ENCODE results near the gene SEC24D. TPM values are rescaled to one million over a fixed set of nuclear protein-coding genes. Genes with fewer than 3 reads are reported as not detected.

Gene SEC24D
- total RNA-seq, 1 donor from 2014 or later = 8.2 TPM

GRCh38 chr4:118765399-118765798 lies 70.5 kb downstream of the SEC24D start:
- TF ChIP-seq EZH2 (IDR thresholded peaks at IDR 0.05) (no peak), CTCF (IDR thresholded peaks at IDR 0.05) (no peak), EZH2phosphoT487 (IDR thresholded peaks at IDR 0.05) (no peak)
- Histone ChIP-seq H3K4me3 (no peak overlapping the region), H4K20me1 (ENCODE audit: low read depth) (no peaks in the 10 kb centered on the region), H3K4me2 (no peak overlapping the region), H3K36me3 (no peaks in the 10 kb centered on the region), H3K9me3 (ENCODE audit: low read depth) (no peaks in the 10 kb centered on the region), H2AFZ (replicated peaks) (no peak overlapping the region), H3K79me2 (ENCODE audit: low read depth) (no peaks in the 10 kb centered on the region), H3K9ac (no peak overlapping the region), H3K27ac (no peak overlapping the region), H3K27me3 (no peaks in the 10 kb centered on the region), H3F3A (ENCODE audit: low read depth) (no peaks in the 10 kb centered on the region), H3K4me1 (no peaks in the 10 kb centered on the region)
- no peaks in the 10 kb centered on the region for H3K9me3 Mint-ChIP-seq
- DNase-seq (ENCODE audit: low spot score) = no peak
- peaks cover 11% of the 10 kb centered on the region for H3K36me3 Mint-ChIP-seq
- no peaks in the 10 kb centered on the region for H3K27me3 Mint-ChIP-seq (ENCODE audit: insufficient read depth, low read depth)
- peaks cover 9% of the 10 kb centered on the region for H3K4me1 Mint-ChIP-seq
- no peak overlapping the region for H3K27ac Mint-ChIP-seq
- no peak overlapping the region for H3K4me3 Mint-ChIP-seq

GRCh38 chr4:118762730-118763477 lies 73.0 kb downstream of the SEC24D start:
- Histone ChIP-seq H3K36me3 (no peaks in the 10 kb centered on the region), H3K4me1 (no peaks in the 10 kb centered on the region), H2AFZ (replicated peaks) (no peak overlapping the region), H3K4me2 (no peak overlapping the region), H3K9me3 (ENCODE audit: low read depth) (no peaks in the 10 kb centered on the region), H3K9ac (no peak overlapping the region), H4K20me1 (ENCODE audit: low read depth) (no peaks in the 10 kb centered on the region), H3F3A (ENCODE audit: low read depth) (no peaks in the 10 kb centered on the region), H3K79me2 (ENCODE audit: low read depth) (no peaks in the 10 kb centered on the region), H3K4me3 (no peak overlapping the region), H3K27ac (no peak overlapping the region), H3K27me3 (no peaks in the 10 kb centered on the region)
- Mint-ChIP-seq H3K36me3 (peaks cover 11% of the 10 kb centered on the region), H3K27ac (no peak overlapping the region), H3K9me3 (no peaks in the 10 kb centered on the region), H3K4me1 (no peaks in the 10 kb centered on the region), H3K4me3 (no peak overlapping the region), H3K27me3 (ENCODE audit: insufficient read depth, low read depth) (no peaks in the 10 kb centered on the region)
- no peak for TF ChIP-seq EZH2 (IDR thresholded peaks at IDR 0.05)
- no peak for DNase-seq (ENCODE audit: low spot score)

GRCh38 chr4:118762155-118762554 lies 73.8 kb downstream of the SEC24D start:
- TF ChIP-seq CTCF (IDR thresholded peaks at IDR 0.05) (no peak), EZH2phosphoT487 (IDR thresholded peaks at IDR 0.05) (no peak), EZH2 (IDR thresholded peaks at IDR 0.05) (no peak)
- Histone ChIP-seq H3K9me3 (ENCODE audit: low read depth) (no peaks in the 10 kb centered on the region), H3F3A (ENCODE audit: low read depth) (no peaks in the 10 kb centered on the region), H2AFZ (replicated peaks) (no peak overlapping the region), H3K4me2 (no peak overlapping the region), H3K9ac (no peak overlapping the region), H3K4me1 (no peaks in the 10 kb centered on the region), H4K20me1 (ENCODE audit: low read depth) (no peaks in the 10 kb centered on the region), H3K36me3 (no peaks in the 10 kb centered on the region), H3K4me3 (no peak overlapping the region), H3K27ac (no peak overlapping the region), H3K27me3 (no peaks in the 10 kb centered on the region), H3K79me2 (ENCODE audit: low read depth) (no peaks in the 10 kb centered on the region)
- no peaks in the 10 kb centered on the region for H3K4me1 Mint-ChIP-seq
- peaks cover 11% of the 10 kb centered on the region for H3K36me3 Mint-ChIP-seq
- H3K27ac Mint-ChIP-seq = no peak overlapping the region
- H3K27me3 Mint-ChIP-seq (ENCODE audit: insufficient read depth, low read depth) = no peaks in the 10 kb centered on the region
- DNase-seq (ENCODE audit: low spot score) = no peak
- H3K9me3 Mint-ChIP-seq = no peaks in the 10 kb centered on the region
- no peak overlapping the region for H3K4me3 Mint-ChIP-seq

- no peaks in the 10 kb centered on the region for H3K4me1 Mint-ChIP-seq
These were observed 74.4 kb downstream of the SEC24D start for GRCh38 chr4:118761397-118762016.

More at GRCh38 chr4:118761397-118762016, 74.4 kb downstream of the SEC24D start:
- Histone ChIP-seq H3K36me3 (no peaks in the 10 kb centered on the region), H3K27ac (no peak overlapping the region), H3K9ac (no peak overlapping the region), H3K4me2 (no peak overlapping the region), H3K4me1 (no peaks in the 10 kb centered on the region), H3K27me3 (no peaks in the 10 kb centered on the region), H3K9me3 (ENCODE audit: low read depth) (no peaks in the 10 kb centered on the region), H3K79me2 (ENCODE audit: low read depth) (no peaks in the 10 kb centered on the region), H2AFZ (replicated peaks) (no peak overlapping the region), H3F3A (ENCODE audit: low read depth) (no peaks in the 10 kb centered on the region), H4K20me1 (ENCODE audit: low read depth) (no peaks in the 10 kb centered on the region), H3K4me3 (no peak overlapping the region)
- Mint-ChIP-seq H3K4me3 (no peak overlapping the region), H3K27ac (no peak overlapping the region), H3K27me3 (ENCODE audit: insufficient read depth, low read depth) (no peaks in the 10 kb centered on the region), H3K36me3 (peaks cover 5% of the 10 kb centered on the region), H3K9me3 (no peaks in the 10 kb centered on the region)
- DNase-seq (ENCODE audit: low spot score) = no peak
- TF ChIP-seq CTCF (IDR thresholded peaks at IDR 0.05) (no peak), EZH2 (IDR thresholded peaks at IDR 0.05) (no peak), EZH2phosphoT487 (IDR thresholded peaks at IDR 0.05) (no peak)

All from neural progenitor cell (in vitro differentiated cells).